HG02588 (cell line): ENCODE measurements around the gene HECW1.
"Not testable (repeated sequence)": the region's sequence is repeated elsewhere in the genome, so short reads cannot be mapped to it uniquely, and the experiment has no call there.

Source experiments
- ATAC-seq: cut with Tn5 transposase; IDR thresholded peaks from one replicate; pipeline ENCODE4 v1.9.1; 2021; ENCODE audit warnings: mild to moderate bottlenecking, moderate library complexity; ENCODE audit not compliant: unreplicated experiment

HECW1 gene

GRCh38 chr7:43345696-43346095 is 233.2 kb downstream of the HECW1 start:
- ATAC-seq: not testable (repeated sequence)

GRCh38 chr7:43351683-43352082 is 239.2 kb downstream of the HECW1 start:
- ATAC-seq: no peak

GRCh38 chr7:43353902-43354301 is 241.5 kb downstream of the HECW1 start:
- no peak for ATAC-seq

GRCh38 chr7:43362652-43363034 is 250.2 kb downstream of the HECW1 start:
- no peak for ATAC-seq

GRCh38 chr7:43363035-43363791 is 250.8 kb downstream of the HECW1 start:
- no peak for ATAC-seq

- no peak for ATAC-seq
These were observed 251.9 kb downstream of the HECW1 start for GRCh38 chr7:43364391-43364790.

- no peak for ATAC-seq
These were observed 260.4 kb downstream of the HECW1 start for GRCh38 chr7:43372676-43373355.

- no peak for ATAC-seq
These were observed 264.9 kb downstream of the HECW1 start for GRCh38 chr7:43377196-43377960.

- ATAC-seq: no peak
These were observed 266.8 kb downstream of the HECW1 start for GRCh38 chr7:43379210-43379609.

GRCh38 chr7:43384616-43385308 is 272.3 kb downstream of the HECW1 start:
- no peak for ATAC-seq

GRCh38 chr7:43385309-43385680 is 272.8 kb downstream of the HECW1 start:
- ATAC-seq: no peak

- ATAC-seq: no peak
These were observed 273.4 kb downstream of the HECW1 start for GRCh38 chr7:43385856-43386255.

- ATAC-seq: no peak
These were observed 275.5 kb downstream of the HECW1 start for GRCh38 chr7:43387932-43388331.

- no peak for ATAC-seq
These were observed 278.1 kb downstream of the HECW1 start for GRCh38 chr7:43390576-43390975.

- ATAC-seq: no peak
These were observed 279.1 kb downstream of the HECW1 start for GRCh38 chr7:43391518-43391917.

- ATAC-seq: no peak
These were observed 280.3 kb downstream of the HECW1 start for GRCh38 chr7:43392638-43393330.

- ATAC-seq: no peak
These were observed 282.1 kb downstream of the HECW1 start for GRCh38 chr7:43394441-43395130.

- ATAC-seq: no peak
These were observed 282.9 kb downstream of the HECW1 start for GRCh38 chr7:43395351-43395750.

GRCh38 chr7:43396187-43396740 is 283.8 kb downstream of the HECW1 start:
- ATAC-seq: no peak

- no peak for ATAC-seq
These were observed 286.4 kb downstream of the HECW1 start for GRCh38 chr7:43398831-43399230.
